AG09309 (cell line): ENCODE results near the gene IFT43.

Experiments
- DNase-seq: peaks from one replicate; pipeline ENCODE4 v3.0.0-alpha.2; 2010; ENCODE audit warnings: low read depth
- H3K4me3 ChIP-seq: 2 replicates; pipeline ENCODE4 v1.5.1; 2011; ENCODE audit warnings: mild to moderate bottlenecking, low read depth, low read length, moderate library complexity; ENCODE audit not compliant: control insufficient read depth
- TF ChIP-seq, protein P1 (sequence below): IDR thresholded peaks from 2 replicates; pipeline ENCODE4 v1.5.1; 2011; ENCODE audit warnings: mild to moderate bottlenecking, low read depth, low read length, inconsistent platforms; ENCODE audit not compliant: insufficient read depth, control insufficient read depth; ENCODE audit errors: missing control alignments

IFT43 gene

DNA sequence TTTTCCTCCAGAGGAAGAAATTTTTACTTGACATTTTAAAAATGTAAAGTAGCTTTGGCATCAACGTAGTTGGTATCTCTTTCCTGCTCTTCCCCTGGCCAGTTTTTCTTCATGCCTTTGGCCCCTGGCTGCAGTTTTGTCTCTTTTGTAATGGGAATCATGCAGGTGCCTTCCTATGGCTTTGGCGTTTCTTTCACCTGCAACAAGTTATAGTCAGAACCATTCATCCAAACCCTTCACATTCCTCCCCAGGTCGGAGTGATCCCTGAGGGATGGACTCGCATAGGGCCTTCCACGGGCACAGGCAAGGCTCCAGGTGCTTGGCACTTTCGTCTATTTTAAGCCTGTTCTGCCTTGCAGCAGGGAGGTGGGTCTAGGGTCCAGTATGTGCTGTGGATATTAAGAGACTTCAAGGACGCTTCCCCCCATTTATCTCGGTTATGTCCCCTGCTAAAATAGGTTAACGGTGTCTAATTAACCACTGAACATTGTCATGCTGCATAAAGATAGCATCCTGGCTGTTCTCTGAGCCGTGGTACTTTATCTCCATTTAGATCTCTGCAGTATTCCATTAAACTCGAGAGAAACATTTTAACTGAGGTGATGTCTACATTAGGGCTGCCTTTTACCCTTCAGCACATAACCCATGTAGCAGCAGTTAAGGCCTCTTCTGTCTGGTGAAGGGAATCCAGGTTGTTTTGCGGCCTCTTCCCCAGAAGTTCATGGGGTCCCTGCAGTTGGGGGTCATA is 66.3 kb downstream of the IFT43 start:
- TF ChIP-seq, protein P1, sequence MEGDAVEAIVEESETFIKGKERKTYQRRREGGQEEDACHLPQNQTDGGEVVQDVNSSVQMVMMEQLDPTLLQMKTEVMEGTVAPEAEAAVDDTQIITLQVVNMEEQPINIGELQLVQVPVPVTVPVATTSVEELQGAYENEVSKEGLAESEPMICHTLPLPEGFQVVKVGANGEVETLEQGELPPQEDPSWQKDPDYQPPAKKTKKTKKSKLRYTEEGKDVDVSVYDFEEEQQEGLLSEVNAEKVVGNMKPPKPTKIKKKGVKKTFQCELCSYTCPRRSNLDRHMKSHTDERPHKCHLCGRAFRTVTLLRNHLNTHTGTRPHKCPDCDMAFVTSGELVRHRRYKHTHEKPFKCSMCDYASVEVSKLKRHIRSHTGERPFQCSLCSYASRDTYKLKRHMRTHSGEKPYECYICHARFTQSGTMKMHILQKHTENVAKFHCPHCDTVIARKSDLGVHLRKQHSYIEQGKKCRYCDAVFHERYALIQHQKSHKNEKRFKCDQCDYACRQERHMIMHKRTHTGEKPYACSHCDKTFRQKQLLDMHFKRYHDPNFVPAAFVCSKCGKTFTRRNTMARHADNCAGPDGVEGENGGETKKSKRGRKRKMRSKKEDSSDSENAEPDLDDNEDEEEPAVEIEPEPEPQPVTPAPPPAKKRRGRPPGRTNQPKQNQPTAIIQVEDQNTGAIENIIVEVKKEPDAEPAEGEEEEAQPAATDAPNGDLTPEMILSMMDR, result no peak

DNA sequence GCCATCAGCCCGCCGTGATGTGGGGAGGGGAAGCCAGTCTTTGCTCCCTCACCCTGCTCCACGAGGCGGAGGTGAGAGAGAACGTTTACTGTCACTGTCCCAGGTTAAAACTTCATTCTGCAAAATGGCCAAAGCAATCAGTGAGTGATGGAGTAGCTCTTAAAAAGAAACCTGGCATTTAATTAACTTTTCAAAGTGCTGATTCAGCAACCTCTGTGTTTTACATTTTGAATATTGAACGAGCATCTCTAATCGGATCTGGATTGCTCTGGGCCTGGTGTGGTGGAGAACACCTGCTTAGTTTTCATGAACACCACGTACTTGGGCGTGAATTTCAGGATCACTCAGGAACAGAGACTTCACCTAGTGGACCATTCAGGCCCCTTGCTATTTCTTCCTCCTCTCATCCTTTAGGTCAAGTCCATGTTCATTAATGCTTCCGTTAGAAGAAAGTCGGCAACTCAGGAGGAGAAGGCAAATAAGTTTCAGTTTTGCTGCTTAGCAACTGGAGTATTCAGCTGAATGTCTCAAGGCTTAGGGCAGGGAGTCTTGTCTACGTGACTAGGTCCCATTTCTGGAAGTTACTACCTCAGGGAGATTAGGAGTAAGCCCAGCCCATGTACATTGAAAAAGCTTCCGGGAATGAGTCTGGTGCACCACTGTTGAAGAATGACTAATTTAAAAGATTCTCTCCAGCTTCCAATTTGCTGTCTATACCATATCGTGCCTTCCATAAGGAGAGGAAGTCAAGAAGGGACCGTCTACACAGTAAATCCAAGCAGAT is 68.2 kb downstream of the IFT43 start:
- H3K4me3 ChIP-seq, result no peak overlapping the region
- TF ChIP-seq, protein P1, result no peak
- DNase-seq, result no peak

More for the DNA sequence above, 66.3 kb downstream of the IFT43 start:
- H3K4me3 ChIP-seq, result no peak overlapping the region
- DNase-seq, result no peak

DNA sequence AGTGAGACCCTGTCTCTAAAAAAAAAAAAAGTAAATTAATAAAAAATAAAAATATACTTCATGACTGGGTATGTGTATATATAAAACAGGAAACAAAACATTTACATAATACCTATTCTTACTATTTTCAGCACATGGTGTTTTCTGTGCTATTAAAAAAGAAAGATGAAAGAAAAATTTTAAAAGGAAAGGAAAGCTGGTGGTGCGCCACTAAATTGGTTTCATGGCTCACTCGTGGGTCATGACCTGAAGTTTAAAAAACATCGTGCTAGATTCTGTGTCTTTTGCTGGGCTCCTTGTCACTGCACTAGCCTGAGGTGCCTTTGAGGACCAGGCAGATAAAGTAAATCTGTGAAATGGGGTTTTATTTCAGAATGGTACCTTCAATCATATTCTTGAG is 69.8 kb downstream of the IFT43 start:
- DNase-seq, result no peak
- no peak overlapping the region for H3K4me3 ChIP-seq
- TF ChIP-seq, protein P1, result no peak

DNA sequence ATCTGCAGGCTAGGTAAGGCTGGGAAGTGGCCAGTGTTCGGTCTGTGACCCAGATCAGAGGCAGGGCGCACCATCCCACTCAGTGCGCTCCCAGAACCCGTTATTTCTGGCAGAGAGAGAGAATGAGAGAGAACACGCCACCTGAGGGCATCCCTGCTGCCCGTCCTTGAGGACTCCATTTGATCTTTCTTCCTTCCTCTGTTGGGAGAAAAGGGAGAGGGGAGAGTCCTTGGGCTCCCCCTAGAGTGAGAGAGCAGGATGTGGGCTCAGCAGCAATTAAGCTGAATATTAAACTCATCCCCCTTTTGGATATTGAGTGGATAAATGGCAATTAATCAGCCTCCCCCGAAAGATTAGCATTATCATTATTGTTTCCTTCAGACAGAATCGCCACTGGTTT is 70.6 kb downstream of the IFT43 start:
- TF ChIP-seq, protein P1, result peak; percentile 47
- DNase-seq, result no peak
- no peak overlapping the region for H3K4me3 ChIP-seq

DNA sequence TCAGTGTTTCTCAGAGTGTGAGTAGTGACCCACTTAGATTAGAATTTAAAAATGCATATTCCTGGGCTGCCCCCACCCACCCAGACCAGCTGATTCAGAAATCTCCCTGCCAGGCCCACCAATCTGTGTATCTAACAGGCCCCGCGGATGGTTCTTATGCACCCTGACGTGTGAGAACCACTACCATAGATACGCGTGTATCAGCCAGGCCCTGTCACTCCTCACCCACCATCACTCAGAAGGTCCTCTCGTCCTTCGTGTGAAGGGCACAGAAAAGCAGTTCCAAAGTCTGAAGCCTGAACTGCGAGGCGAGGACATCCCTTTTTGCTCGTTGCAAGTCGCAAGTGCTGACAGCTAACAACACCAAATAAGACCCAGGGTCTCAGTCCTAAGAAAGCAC is 72.4 kb downstream of the IFT43 start:
- TF ChIP-seq, protein P1, result no peak
- DNase-seq, result no peak
- no peak overlapping the region for H3K4me3 ChIP-seq

DNA sequence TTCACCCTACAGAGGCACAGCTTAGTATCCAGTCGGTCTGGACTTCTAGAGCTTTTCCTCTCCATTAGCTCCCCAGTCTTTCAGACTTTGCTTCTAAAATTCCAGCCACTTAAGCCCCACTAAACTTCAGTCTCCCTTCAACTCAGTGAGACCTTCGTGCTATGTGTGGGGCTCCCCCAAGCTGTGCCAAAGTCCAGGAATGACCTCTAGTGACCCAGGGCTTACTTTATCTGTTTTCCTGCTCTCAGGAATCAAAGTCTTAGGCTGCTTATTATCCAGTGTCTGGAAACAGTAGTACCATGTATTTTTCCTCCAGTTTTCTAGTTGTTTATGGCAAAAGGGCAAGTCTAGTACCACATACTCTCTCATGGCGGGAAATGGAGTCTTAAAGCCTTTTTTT is 77.8 kb downstream of the IFT43 start:
- TF ChIP-seq, protein P1, result no peak
- no peak for DNase-seq
- no peak overlapping the region for H3K4me3 ChIP-seq
